Activated naive CD4-positive, alpha-beta T cell treated with anti-CD3 and anti-CD28 coated beads, Interleukin-2, amount 50 U/mL, for 16 hours (primary cell): ENCODE measurements around the gene GOLGA8K.
"Not testable (repeated sequence)": the region's sequence is repeated elsewhere in the genome, so short reads cannot be mapped to it uniquely, and the experiment has no call there.

Experiments
- DNase-seq: peaks from one replicate; pipeline ENCODE4 v3.0.0-alpha.2; 2020

GOLGA8K gene

GRCh38 chr15:32403192-32403591, at the start of gene GOLGA8K:
GOLGA8K (minus strand) TSS chr15:32403292; CDS start chr15:32403194, 98 bp downstream.
- DNase-seq, result not testable (repeated sequence)

- not testable (repeated sequence) for DNase-seq
Observed at GRCh38 chr15:32440445-32440977, 37.4 kb upstream of the GOLGA8K start.

- DNase-seq, result not testable (repeated sequence)
Observed at GRCh38 chr15:32434102-32434963, 31.2 kb upstream of the GOLGA8K start.

- not testable (repeated sequence) for DNase-seq
Observed at GRCh38 chr15:32427635-32428034, 24.5 kb upstream of the GOLGA8K start.

GRCh38 chr15:32426511-32426910, 23.4 kb upstream of the GOLGA8K start:
- DNase-seq, result not testable (repeated sequence)

GRCh38 chr15:32407903-32408302, 4.8 kb upstream of the GOLGA8K start:
- DNase-seq, result not testable (repeated sequence)

- not testable (repeated sequence) for DNase-seq
Observed at GRCh38 chr15:32396522-32396921, 6.6 kb downstream of the GOLGA8K start.

- DNase-seq, result not testable (repeated sequence)
Observed at GRCh38 chr15:32394745-32395144, 8.3 kb downstream of the GOLGA8K start.

- not testable (repeated sequence) for DNase-seq
Observed at GRCh38 chr15:32388050-32388648, 14.9 kb downstream of the GOLGA8K start.

GRCh38 chr15:32385823-32386495, 17.1 kb downstream of the GOLGA8K start:
- DNase-seq, result not testable (repeated sequence)

GRCh38 chr15:32374185-32374584, 28.9 kb downstream of the GOLGA8K start:
- DNase-seq, result not testable (repeated sequence)

GRCh38 chr15:32373707-32374106, 29.4 kb downstream of the GOLGA8K start:
- not testable (repeated sequence) for DNase-seq

GRCh38 chr15:32372075-32372474, 31.0 kb downstream of the GOLGA8K start:
- DNase-seq, result not testable (repeated sequence)

- not testable (repeated sequence) for DNase-seq
Observed at GRCh38 chr15:32370526-32370925, 32.6 kb downstream of the GOLGA8K start.

- not testable (repeated sequence) for DNase-seq
Observed at GRCh38 chr15:32370064-32370463, 33.0 kb downstream of the GOLGA8K start.

GRCh38 chr15:32366492-32366891, 36.6 kb downstream of the GOLGA8K start:
- DNase-seq, result not testable (repeated sequence)

GRCh38 chr15:32365955-32366354, 37.1 kb downstream of the GOLGA8K start:
- DNase-seq, result not testable (repeated sequence)

GRCh38 chr15:32364944-32365343, 38.1 kb downstream of the GOLGA8K start:
- not testable (repeated sequence) for DNase-seq

- DNase-seq, result not testable (repeated sequence)
Observed at GRCh38 chr15:32363449-32363848, 39.6 kb downstream of the GOLGA8K start.

GRCh38 chr15:32361662-32362061, 41.4 kb downstream of the GOLGA8K start:
- DNase-seq, result not testable (repeated sequence)

- not testable (repeated sequence) for DNase-seq
Observed at GRCh38 chr15:32358462-32358861, 44.6 kb downstream of the GOLGA8K start.

GRCh38 chr15:32356909-32357308, 46.2 kb downstream of the GOLGA8K start:
- not testable (repeated sequence) for DNase-seq

GRCh38 chr15:32352748-32353147, 50.3 kb downstream of the GOLGA8K start:
- DNase-seq, result not testable (repeated sequence)
